AG09309 (cell line): ENCODE measurements around the gene RPN1.

Experiments
- DNase-seq: peaks from one replicate; pipeline ENCODE4 v3.0.0-alpha.2; 2010; ENCODE audit warnings: low read depth
- H3K4me3 ChIP-seq: 2 replicates; pipeline ENCODE4 v1.5.1; 2011; ENCODE audit warnings: mild to moderate bottlenecking, low read depth, low read length, moderate library complexity; ENCODE audit not compliant: control insufficient read depth
- TF ChIP-seq, protein P1 (sequence below): IDR thresholded peaks from 2 replicates; pipeline ENCODE4 v1.5.1; 2011; ENCODE audit warnings: mild to moderate bottlenecking, low read depth, low read length, inconsistent platforms; ENCODE audit not compliant: insufficient read depth, control insufficient read depth; ENCODE audit errors: missing control alignments

RPN1 gene

DNA sequence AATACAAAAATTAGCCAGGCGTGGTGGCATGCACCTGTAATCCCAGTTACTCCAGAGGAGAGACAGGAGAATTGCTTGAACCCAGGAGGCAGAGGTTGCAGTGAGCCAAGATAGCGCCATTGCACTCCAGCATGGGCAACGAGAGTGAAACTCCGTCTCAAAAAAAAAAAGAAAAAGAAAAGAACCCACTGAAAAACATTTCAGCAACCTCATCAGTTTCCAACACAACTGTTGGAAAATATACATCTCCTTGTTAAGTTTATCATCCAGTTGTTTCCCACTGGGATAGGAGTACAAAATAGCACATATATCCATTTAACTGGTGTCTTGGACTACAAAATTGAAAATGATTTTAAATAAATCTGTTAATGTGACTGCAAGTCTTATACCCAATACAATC lies 2.2 kb downstream of the RPN1 start:
- DNase-seq = no peak
- TF ChIP-seq, protein P1, sequence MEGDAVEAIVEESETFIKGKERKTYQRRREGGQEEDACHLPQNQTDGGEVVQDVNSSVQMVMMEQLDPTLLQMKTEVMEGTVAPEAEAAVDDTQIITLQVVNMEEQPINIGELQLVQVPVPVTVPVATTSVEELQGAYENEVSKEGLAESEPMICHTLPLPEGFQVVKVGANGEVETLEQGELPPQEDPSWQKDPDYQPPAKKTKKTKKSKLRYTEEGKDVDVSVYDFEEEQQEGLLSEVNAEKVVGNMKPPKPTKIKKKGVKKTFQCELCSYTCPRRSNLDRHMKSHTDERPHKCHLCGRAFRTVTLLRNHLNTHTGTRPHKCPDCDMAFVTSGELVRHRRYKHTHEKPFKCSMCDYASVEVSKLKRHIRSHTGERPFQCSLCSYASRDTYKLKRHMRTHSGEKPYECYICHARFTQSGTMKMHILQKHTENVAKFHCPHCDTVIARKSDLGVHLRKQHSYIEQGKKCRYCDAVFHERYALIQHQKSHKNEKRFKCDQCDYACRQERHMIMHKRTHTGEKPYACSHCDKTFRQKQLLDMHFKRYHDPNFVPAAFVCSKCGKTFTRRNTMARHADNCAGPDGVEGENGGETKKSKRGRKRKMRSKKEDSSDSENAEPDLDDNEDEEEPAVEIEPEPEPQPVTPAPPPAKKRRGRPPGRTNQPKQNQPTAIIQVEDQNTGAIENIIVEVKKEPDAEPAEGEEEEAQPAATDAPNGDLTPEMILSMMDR = no peak
- H3K4me3 ChIP-seq = no peak overlapping the region

DNA sequence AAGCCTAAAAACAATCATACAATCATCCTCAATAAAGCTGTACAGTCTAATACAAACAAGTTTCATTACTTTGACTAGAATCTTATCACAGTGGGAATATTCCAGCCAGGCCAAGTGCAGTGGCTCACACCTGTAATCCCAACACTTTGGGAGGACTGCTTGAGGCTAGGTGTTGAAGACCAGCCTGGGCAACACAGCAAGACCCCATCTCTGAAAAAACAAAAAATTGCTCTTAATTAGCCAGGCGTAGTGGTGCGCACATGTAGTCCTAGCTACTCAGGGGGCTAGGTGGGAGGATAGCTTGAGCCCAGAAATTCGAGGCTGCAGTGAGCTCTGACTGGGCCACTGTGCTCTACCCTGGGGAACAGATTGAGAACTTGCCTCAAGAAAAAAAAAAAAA lies 3.3 kb downstream of the RPN1 start:
- DNase-seq = no peak
- no peak overlapping the region for H3K4me3 ChIP-seq
- TF ChIP-seq, protein P1 = no peak

DNA sequence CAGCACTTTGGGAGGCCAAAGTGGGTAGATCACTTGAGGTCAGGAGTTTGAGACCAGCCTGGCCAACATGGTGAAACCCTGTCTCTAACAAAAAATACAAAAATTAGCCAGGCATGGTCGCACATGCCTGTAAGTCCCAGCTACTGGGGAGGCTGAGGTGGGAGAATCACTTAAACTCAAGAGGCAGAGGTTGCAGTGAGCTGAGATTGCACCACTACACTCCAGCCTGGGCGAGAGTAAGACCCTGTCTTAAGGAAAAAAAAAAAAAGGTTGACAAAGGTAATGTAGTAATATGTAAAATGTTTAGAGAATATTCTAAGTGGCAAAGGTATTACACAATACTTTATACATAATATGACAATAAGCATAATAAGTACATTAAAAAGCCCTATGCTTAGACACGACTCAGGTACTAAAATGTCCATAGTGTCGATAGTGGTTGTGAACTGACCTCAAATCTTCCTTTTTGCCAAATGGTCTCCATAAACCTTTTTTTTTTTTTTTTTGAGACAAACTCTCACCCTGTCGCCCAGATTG lies 16.5 kb downstream of the RPN1 start:
- no peak overlapping the region for H3K4me3 ChIP-seq
- DNase-seq = no peak
- TF ChIP-seq, protein P1 = no peak

DNA sequence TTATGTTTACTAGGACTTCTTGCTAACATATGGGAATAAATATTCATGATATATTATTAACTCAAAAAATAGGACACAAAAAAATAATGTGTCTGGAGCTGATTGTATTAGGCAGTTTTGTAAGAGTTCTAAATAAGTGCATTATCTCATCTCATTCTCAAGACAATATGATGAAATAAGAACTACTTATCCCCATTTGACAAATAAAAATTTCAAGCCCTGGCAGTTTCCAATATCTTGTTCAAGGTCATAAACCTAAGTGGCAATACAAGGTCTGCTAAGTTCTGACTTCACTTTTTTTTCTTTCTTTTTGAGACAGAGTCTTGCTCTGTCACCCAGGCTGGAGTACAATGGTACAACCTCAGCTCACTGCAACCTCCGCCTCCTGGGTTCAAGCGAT lies 18.3 kb downstream of the RPN1 start:
- TF ChIP-seq, protein P1 = no peak
- H3K4me3 ChIP-seq = no peak overlapping the region
- no peak for DNase-seq

DNA sequence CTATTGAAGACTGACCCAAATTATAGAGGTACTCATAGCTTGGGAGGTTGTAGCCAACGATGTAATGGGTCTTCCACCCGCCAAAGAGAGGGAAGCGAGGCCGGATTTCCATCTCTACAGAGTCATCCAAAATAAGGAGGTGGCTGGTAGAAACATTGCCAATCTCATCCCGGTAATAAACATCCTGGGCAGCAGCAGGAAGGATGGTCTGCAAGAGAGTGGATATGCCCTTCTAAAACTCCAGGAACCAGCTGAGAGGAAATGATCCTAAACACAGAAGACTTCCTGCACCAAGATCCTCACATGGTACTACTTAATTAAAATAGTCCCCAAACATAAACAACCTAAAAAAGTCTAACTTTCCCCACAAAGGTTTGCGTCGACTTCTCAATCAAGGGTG lies 20.7 kb downstream of the RPN1 start:
- H3K4me3 ChIP-seq = no peak overlapping the region
- TF ChIP-seq, protein P1 = no peak
- DNase-seq = no peak

DNA sequence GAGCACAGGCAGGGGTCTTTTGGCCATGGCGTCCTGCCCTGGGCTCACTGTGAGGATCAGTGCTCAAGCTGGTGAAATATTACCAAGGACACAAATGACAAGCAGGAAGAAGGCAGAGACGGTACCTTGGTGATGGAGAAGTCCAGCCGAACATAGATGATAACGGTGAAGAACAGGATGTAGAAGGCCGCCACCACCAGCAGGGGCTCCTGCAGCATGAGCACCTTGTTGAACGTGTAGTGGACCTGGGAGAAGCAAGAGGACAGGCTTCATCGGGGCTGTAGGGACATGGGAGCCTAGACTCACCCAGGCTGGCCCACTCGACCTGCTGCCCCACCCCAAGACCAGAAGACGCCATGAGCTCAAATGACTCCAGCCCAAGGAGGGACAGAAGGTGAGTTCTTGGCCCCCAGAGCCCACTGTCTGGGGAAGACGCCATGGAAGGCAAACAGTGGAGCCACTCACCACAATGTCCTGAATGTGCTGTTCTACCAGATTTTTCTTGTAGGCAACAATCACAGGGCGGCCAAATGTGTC lies 25.1 kb downstream of the RPN1 start:
- no peak for DNase-seq
- TF ChIP-seq, protein P1 = no peak
- no peak overlapping the region for H3K4me3 ChIP-seq
